ENCODE measurements around the gene HYAL3.
A peak's percentile ranks its signal among the peaks of the same experiment; 100 is the strongest.
"Not testable (repeated sequence)": the region's sequence is repeated elsewhere in the genome, so short reads cannot be mapped to it uniquely, and the experiment has no call there.

The HYAL3 gene

GRCh38 chr3:50254577-50255250, 44.5 kb downstream of the HYAL3 start:
- DNase-seq = no peak

GRCh38 chr3:50251220-50251619, 48.0 kb downstream of the HYAL3 start:
- peak; percentile 42 for DNase-seq

- no peak for DNase-seq
Observed at GRCh38 chr3:50250514-50250913, 48.7 kb downstream of the HYAL3 start.

- no peak for DNase-seq
Observed at GRCh38 chr3:50249457-50249856, 49.7 kb downstream of the HYAL3 start.

GRCh38 chr3:50248387-50248786, 50.8 kb downstream of the HYAL3 start:
- DNase-seq = no peak

- DNase-seq = peak; percentile 92
Observed at GRCh38 chr3:50246517-50246954, 52.7 kb downstream of the HYAL3 start.

GRCh38 chr3:50245831-50246516, 53.2 kb downstream of the HYAL3 start:
- DNase-seq = peak; percentile 91

GRCh38 chr3:50245251-50245745, 53.9 kb downstream of the HYAL3 start:
- DNase-seq = no peak

- not testable (repeated sequence) for DNase-seq
Observed at GRCh38 chr3:50244813-50245212, 54.4 kb downstream of the HYAL3 start.

- no peak for DNase-seq
Observed at GRCh38 chr3:50243543-50243895, 55.7 kb downstream of the HYAL3 start.

- DNase-seq = peak; percentile 53
Observed at GRCh38 chr3:50242851-50243542, 56.2 kb downstream of the HYAL3 start.

Data from activated CD4-positive, alpha-beta T cell treated with anti-CD3 and anti-CD28 coated beads, Interleukin-2, amount 50 U/mL, for 16 hours (primary cell).